Activated naive CD4-positive, alpha-beta T cell treated with anti-CD3 and anti-CD28 coated beads for 36 hours (primary cell): ENCODE results near the gene RASA3. TPM values are rescaled to one million over a fixed set of nuclear protein-coding genes. Genes with fewer than 3 reads are reported as not detected.
"Not testable (repeated sequence)": the region's sequence is repeated elsewhere in the genome, so short reads cannot be mapped to it uniquely, and the experiment has no call there.

Experiments used
- CTCF ChIA-PET: fragments of 350-600 bp; sonication (Branson Sonifier 250); formaldehyde crosslinking; loops from one replicate; lab custom pipeline; 2021; ENCODE audit warnings: antibody characterized with exemption; lab: Charles Lee
- DNase-seq: peaks from one replicate; pipeline ENCODE4 v3.0.0-alpha.2; 2020
- H3K27ac Mint-ChIP-seq: one replicate; pipeline ENCODE4 v1.8.0; 2021; ENCODE audit warnings: mild to moderate bottlenecking, mixed read lengths
- H3K27me3 Mint-ChIP-seq: one replicate; pipeline ENCODE4 v1.8.0; 2021; ENCODE audit warnings: low read depth, mixed read lengths
- H3K36me3 Mint-ChIP-seq: one replicate; pipeline ENCODE4 v1.8.0; 2021; ENCODE audit warnings: low read depth, mixed read lengths
- H3K4me1 Mint-ChIP-seq: one replicate; pipeline ENCODE4 v1.8.0; 2021; ENCODE audit warnings: low read depth, mixed read lengths
- H3K4me3 Mint-ChIP-seq: one replicate; pipeline ENCODE4 v1.8.0; 2021; ENCODE audit warnings: mild to moderate bottlenecking, moderate library complexity, mixed read lengths
- H3K9me3 Mint-ChIP-seq: one replicate; pipeline ENCODE4 v1.8.0; 2021; ENCODE audit warnings: mixed read lengths
- intact Hi-C: fragments of 100-400 bp; cut with micrococcal nuclease; formaldehyde crosslinking; loops from one replicate; pipeline ENCODE4 v1.15.1; 2023
- total RNA-seq, 2 experiments: library from RNA; stranded (reverse); gene quantifications; one replicate each; pipeline ENCODE4 v1.2.3, GENCODE V29; 2021

Gene RASA3
- total RNA-seq, 2 experiments from 2014 or later = 48.3 to 48.8 TPM

DNA sequence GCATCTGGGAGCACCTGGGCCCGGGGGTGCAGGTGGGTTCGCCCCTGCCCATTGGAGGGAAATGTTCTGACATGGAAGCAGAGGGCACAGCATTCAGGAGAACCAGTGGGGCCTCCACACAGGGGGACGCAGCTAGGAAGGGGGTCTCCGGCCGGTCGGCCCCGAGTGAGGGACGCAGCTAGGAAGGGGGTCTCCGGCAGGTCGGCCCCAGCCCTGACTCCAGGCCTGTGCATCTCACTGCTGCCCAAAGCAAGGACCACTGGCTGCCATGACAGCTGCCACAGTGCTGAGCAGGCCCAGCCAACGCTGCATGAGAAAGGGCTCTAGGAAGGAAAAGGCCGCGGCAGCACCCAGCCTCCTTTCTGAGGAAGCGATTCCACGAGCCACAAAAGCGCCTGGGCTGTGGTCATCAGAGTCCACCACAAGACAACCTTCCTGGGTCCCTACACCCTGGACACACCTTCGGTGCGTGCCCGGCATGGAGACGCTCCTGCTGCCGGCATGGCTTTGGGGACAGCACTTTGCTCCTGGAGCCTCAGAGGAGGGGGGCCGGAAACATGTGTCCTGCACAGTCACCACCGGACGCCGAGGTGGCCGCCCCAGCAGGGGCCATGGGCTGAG lies 9.7 kb downstream of the RASA3 start:
- Mint-ChIP-seq H3K9me3 (peaks cover 7% of the 10 kb centered on the region), H3K4me1 (peaks cover 83% of the 10 kb centered on the region), H3K36me3 (peaks cover 25% of the 10 kb centered on the region), H3K27me3 (no peaks in the 10 kb centered on the region), H3K4me3 (no peak overlapping the region), H3K27ac (peak overlapping the region; percentile 63)
- intact Hi-C loops = loop anchor here (10.0 kb wide), 1 partner anchor 628 kb away; the partner anchor contains the start of gene DCUN1D2
- CTCF ChIA-PET = no interaction called here
- DNase-seq = no peak

GRCh38 chr13:114122127-114122511 lies 10.3 kb downstream of the RASA3 start:
- Mint-ChIP-seq H3K36me3 (peaks cover 27% of the 10 kb centered on the region), H3K27ac (no peak overlapping the region), H3K4me3 (no peak overlapping the region), H3K9me3 (peaks cover 7% of the 10 kb centered on the region), H3K27me3 (no peaks in the 10 kb centered on the region), H3K4me1 (peaks cover 83% of the 10 kb centered on the region)
- CTCF ChIA-PET = interaction anchor here (0.7 kb wide), 1 partner anchor 104 kb away, joined by 3 read pairs; no protein-coding TSS in a partner anchor
- intact Hi-C loops = loop anchor here (10.0 kb wide), 1 partner anchor 627 kb away; the partner anchor contains the start of gene DCUN1D2
- no peak for DNase-seq

DNA sequence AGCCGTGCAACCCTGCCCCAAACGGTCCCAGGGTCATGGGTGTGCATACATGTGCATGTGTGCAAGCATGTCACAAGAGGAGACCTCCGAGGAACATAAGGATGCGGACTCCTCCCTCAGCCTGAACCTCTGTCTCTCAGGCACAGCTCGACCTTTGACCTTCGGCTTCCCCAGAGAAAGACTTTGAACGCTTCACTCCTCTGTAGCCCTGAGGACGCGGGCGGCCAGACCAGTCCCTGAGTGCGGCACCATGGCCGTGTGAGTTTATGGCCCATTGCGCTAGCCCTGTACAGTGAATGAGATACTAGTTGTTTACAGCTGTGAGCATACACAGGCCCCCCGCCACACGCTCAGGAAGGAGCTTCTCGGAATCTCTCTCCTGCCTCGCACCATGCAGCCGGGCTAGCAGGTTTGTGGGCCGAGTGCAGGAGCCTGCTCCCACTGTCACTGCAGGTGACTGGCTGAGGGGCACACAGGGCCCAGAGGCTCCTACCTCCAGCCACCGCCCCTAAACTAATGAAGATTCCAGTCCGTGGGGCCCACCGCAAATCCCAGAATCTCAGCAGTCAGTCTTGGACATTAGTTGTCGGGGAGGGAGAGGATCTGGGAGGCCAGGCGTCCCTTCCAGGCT lies 10.8 kb downstream of the RASA3 start:
- Mint-ChIP-seq H3K4me3 (peak overlapping the region; percentile 15), H3K9me3 (peaks cover 7% of the 10 kb centered on the region), H3K27ac (peak overlapping the region; percentile 16), H3K36me3 (peaks cover 24% of the 10 kb centered on the region), H3K4me1 (peaks cover 80% of the 10 kb centered on the region), H3K27me3 (no peaks in the 10 kb centered on the region)
- intact Hi-C loops = loop anchor here (10.0 kb wide), 1 partner anchor 627 kb away; the partner anchor contains the start of gene DCUN1D2
- CTCF ChIA-PET = interaction anchor here (0.7 kb wide), 1 partner anchor 104 kb away, joined by 3 read pairs; no protein-coding TSS in a partner anchor
- DNase-seq = no peak

DNA sequence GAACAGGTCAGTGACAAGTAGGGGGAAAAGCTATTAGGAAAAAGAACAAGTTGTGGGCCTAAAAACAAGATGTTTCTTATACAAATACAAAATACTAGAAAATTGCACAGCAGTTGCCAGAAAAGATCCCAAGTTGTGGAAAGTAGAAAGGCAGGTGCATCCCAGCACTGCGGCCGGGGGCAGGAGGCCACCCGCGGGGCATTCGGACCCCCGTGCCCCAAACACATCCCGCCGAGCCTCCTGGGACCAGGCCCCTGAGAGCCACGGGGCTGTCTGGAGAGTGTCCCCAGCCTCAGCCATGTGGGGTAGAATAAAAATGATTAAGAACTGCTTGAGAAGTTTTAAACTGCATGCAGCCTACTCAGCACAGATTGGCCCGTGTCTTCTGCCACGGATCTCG lies 11.4 kb downstream of the RASA3 start:
- Mint-ChIP-seq H3K36me3 (peaks cover 19% of the 10 kb centered on the region), H3K4me1 (peaks cover 78% of the 10 kb centered on the region), H3K27ac (peak overlapping the region; percentile 94), H3K27me3 (no peaks in the 10 kb centered on the region), H3K4me3 (peak overlapping the region; percentile 67), H3K9me3 (peaks cover 2% of the 10 kb centered on the region)
- CTCF ChIA-PET = no interaction called here
- no peak for DNase-seq
- intact Hi-C loops = loop anchor here (10.0 kb wide), 1 partner anchor 626 kb away; the partner anchor contains the start of gene DCUN1D2

DNA sequence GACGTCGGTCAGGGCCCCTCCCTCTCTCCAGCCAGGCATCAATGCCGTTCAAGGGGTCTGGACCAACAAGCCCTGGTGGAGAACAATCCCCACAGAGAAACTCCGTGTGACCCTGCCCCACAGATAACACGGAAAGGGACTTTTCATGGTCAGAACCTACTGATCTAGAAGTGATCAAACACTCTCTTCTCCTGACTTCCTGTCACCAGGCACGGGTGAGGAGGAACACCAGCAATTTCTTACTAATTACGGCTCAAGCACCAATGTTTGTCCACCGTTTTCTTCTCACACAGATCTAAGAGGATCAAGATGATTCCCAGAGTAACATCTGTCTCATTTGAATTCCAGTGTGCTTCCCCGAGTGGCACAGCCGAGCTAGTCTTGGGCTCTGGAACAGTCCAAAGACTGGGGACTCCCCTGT lies 11.8 kb downstream of the RASA3 start:
- Mint-ChIP-seq H3K4me1 (peaks cover 81% of the 10 kb centered on the region), H3K27ac (peak overlapping the region; percentile 94), H3K9me3 (peaks cover 2% of the 10 kb centered on the region), H3K27me3 (no peaks in the 10 kb centered on the region), H3K4me3 (peak overlapping the region; percentile 67), H3K36me3 (peaks cover 19% of the 10 kb centered on the region)
- DNase-seq = no peak
- CTCF ChIA-PET = no interaction called here
- intact Hi-C loops = loop anchor here (10.0 kb wide), 1 partner anchor 626 kb away; the partner anchor contains the start of gene DCUN1D2

GRCh38 chr13:114119196-114119595 lies 13.2 kb downstream of the RASA3 start:
- H3K4me3 Mint-ChIP-seq = peak overlapping the region; percentile 23
- CTCF ChIA-PET = interaction anchor here (0.7 kb wide), 1 partner anchor 133 kb away, joined by 3 read pairs; no protein-coding TSS in a partner anchor
- H3K4me1 Mint-ChIP-seq = peaks cover 80% of the 10 kb centered on the region
- DNase-seq = no peak
- no peaks in the 10 kb centered on the region for H3K27me3 Mint-ChIP-seq
- peaks cover 17% of the 10 kb centered on the region for H3K36me3 Mint-ChIP-seq
- H3K9me3 Mint-ChIP-seq = no peaks in the 10 kb centered on the region
- intact Hi-C loops = no loop called here
- peak overlapping the region; percentile 82 for H3K27ac Mint-ChIP-seq

- CTCF ChIA-PET = no interaction called here
Measured at GRCh38 chr13:114118511-114119123, 13.8 kb downstream of the RASA3 start.

GRCh38 chr13:114118086-114118485 lies 14.3 kb downstream of the RASA3 start:
- H3K36me3 Mint-ChIP-seq = peaks cover 22% of the 10 kb centered on the region
- intact Hi-C loops = loop anchor here (1.0 kb wide), 1 partner anchor 11 kb away; no protein-coding TSS in a partner anchor
- no peaks in the 10 kb centered on the region for H3K9me3 Mint-ChIP-seq
- H3K4me3 Mint-ChIP-seq = no peak overlapping the region
- CTCF ChIA-PET = no interaction called here
- peaks cover 77% of the 10 kb centered on the region for H3K4me1 Mint-ChIP-seq
- DNase-seq = no peak
- H3K27me3 Mint-ChIP-seq = no peaks in the 10 kb centered on the region
- H3K27ac Mint-ChIP-seq = no peak overlapping the region

More at GRCh38 chr13:114118511-114119123, 13.8 kb downstream of the RASA3 start:
- peak overlapping the region; percentile 82 for H3K27ac Mint-ChIP-seq
- no peaks in the 10 kb centered on the region for H3K9me3 Mint-ChIP-seq
- no peak for DNase-seq
- H3K4me1 Mint-ChIP-seq = peaks cover 77% of the 10 kb centered on the region
- H3K27me3 Mint-ChIP-seq = no peaks in the 10 kb centered on the region
- intact Hi-C loops = loop anchor here (1.0 kb wide), 1 partner anchor 11 kb away; no protein-coding TSS in a partner anchor
- H3K4me3 Mint-ChIP-seq = no peak overlapping the region
- peaks cover 19% of the 10 kb centered on the region for H3K36me3 Mint-ChIP-seq

GRCh38 chr13:114117341-114117874 lies 15.0 kb downstream of the RASA3 start:
- H3K27ac Mint-ChIP-seq, CTCF ChIA-PET, H3K4me3 Mint-ChIP-seq, H3K27me3 Mint-ChIP-seq, DNase-seq, H3K9me3 Mint-ChIP-seq, intact Hi-C loops: not testable (repeated sequence)
- H3K36me3 Mint-ChIP-seq = peaks cover 23% of the 10 kb centered on the region
- H3K4me1 Mint-ChIP-seq = peaks cover 77% of the 10 kb centered on the region

GRCh38 chr13:114116734-114117133 lies 15.7 kb downstream of the RASA3 start:
- H3K9me3 Mint-ChIP-seq = no peaks in the 10 kb centered on the region
- H3K36me3 Mint-ChIP-seq = peaks cover 23% of the 10 kb centered on the region
- no peaks in the 10 kb centered on the region for H3K27me3 Mint-ChIP-seq
- intact Hi-C loops = no loop called here
- H3K4me3 Mint-ChIP-seq = no peak overlapping the region
- no peak overlapping the region for H3K27ac Mint-ChIP-seq
- CTCF ChIA-PET = no interaction called here
- peaks cover 79% of the 10 kb centered on the region for H3K4me1 Mint-ChIP-seq
- no peak for DNase-seq

- peak overlapping the region; percentile 84 for H3K27ac Mint-ChIP-seq
- H3K4me1 Mint-ChIP-seq = peaks cover 74% of the 10 kb centered on the region
- intact Hi-C loops = no loop called here
- CTCF ChIA-PET = no interaction called here
- peaks cover 23% of the 10 kb centered on the region for H3K36me3 Mint-ChIP-seq
- no peaks in the 10 kb centered on the region for H3K9me3 Mint-ChIP-seq
- no peak for DNase-seq
- no peaks in the 10 kb centered on the region for H3K27me3 Mint-ChIP-seq
- no peak overlapping the region for H3K4me3 Mint-ChIP-seq
Measured at GRCh38 chr13:114115796-114116195, 16.6 kb downstream of the RASA3 start.

- intact Hi-C loops = no loop called here
- no peaks in the 10 kb centered on the region for H3K9me3 Mint-ChIP-seq
- H3K27ac Mint-ChIP-seq = peak overlapping the region; percentile 84
- peak; percentile 56 for DNase-seq
- CTCF ChIA-PET = interaction anchor here (1.2 kb wide), 1 partner anchor 9 kb away, joined by 4 read pairs; no protein-coding TSS in a partner anchor
- H3K36me3 Mint-ChIP-seq = peaks cover 27% of the 10 kb centered on the region
- H3K4me1 Mint-ChIP-seq = peaks cover 75% of the 10 kb centered on the region
- no peaks in the 10 kb centered on the region for H3K27me3 Mint-ChIP-seq
- no peak overlapping the region for H3K4me3 Mint-ChIP-seq
Measured at GRCh38 chr13:114115191-114115671, 17.2 kb downstream of the RASA3 start.
